ENCODE results near the gene URM1. TPM values are rescaled to one million over a fixed set of nuclear protein-coding genes. Genes with fewer than 3 reads are reported as not detected.

The URM1 gene
- total and polyA plus RNA-seq, 10 of the 15 experiments (the other 5 are each of a cell fraction or from before 2014, with no cell fraction given) = 7.9 to 75.8 (median 63.7) TPM

DNA sequence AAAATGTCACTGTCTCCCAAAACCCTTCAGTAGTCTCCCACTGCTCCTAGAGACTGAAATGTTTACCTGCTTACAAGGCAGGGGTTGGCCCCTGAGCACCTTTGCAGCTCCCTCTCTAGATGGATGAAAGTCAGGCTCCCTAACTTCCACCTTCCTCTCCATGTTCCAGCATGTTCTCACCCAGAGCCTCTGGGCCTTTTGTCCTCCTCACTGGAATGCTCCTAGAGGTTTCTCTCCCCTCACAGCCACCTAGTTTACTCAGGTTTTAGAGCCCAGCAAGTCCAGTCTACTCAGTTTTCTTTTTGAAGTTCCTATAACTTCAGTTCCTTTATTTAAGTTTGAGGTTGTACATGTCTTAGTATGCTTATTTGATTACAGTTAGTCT lies 815 bp upstream of the URM1 start:
- BruUV-seq (replicated peaks) = no TSS peak
- no peak for ATAC-seq
- peak overlapping the region; percentile 93 for H3K9ac ChIP-seq (ENCODE audit: control insufficient read depth, insufficient read depth, low read length)
- H3K36me3 ChIP-seq (ENCODE audit: control insufficient read depth in 2 of 2, insufficient read depth in 2 of 2, low read length in 1 of 2) = no peaks in the 10 kb centered on the region; a peak in 1 of 4 replicates
- H4K20me1 ChIP-seq (ENCODE audit: control insufficient read depth, insufficient read depth) = no peaks in the 10 kb centered on the region
- no peak for DNase-seq (ENCODE audit: low read depth, low spot score)
- intact Hi-C loops (cut with micrococcal nuclease; ENCODE audit: unreplicated experiment) (no loop called here), in situ Hi-C loops (cut with MboI) (no loop called here)
- H3K27ac ChIP-seq (ENCODE audit: control insufficient read depth, insufficient read depth) = peak overlapping the region; percentile 89
- H3K4me1 ChIP-seq (ENCODE audit: control insufficient read depth, insufficient read depth, low read length) = no peaks in the 10 kb centered on the region
- H3K27me3 ChIP-seq (replicated peaks in 1 of 2; ENCODE audit: control insufficient read depth in 2 of 2, insufficient read depth in 2 of 2, low read length in 1 of 2) = no peaks in the 10 kb centered on the region
- peak overlapping the region; percentile 99 for H3K4me3 ChIP-seq
- ChIA-PET RAD21 (ENCODE audit: unreplicated experiment) (interaction anchor here (1.1 to 2.8 kb wide), 4 partner anchors 9 to 448 kb away, joined by 3 to 18 read pairs (median 7); partner anchors contain the start of genes CERCAM and ENDOG), POLR2A (interaction anchor here (0.7 to 1.9 kb wide), 8 partner anchors 50 to 658 kb away, joined by 3 to 8 read pairs (median 4); partner anchors contain the start of genes CERCAM, GOLGA2, SH3GLB2 and SWI5), CTCF (interaction anchor here (0.7 to 4.0 kb wide), 6 partner anchors 9 to 560 kb away, joined by 3 to 61 read pairs (median 5); partner anchors contain the start of gene ENDOG), SMC1A (ENCODE audit: uncharacterized antibody, unreplicated experiment) (interaction anchor here (2.7 kb wide), 1 partner anchor 8 kb away, joined by 19 read pairs; no protein-coding TSS in a partner anchor)
- H3K9me3 ChIP-seq (replicated peaks; ENCODE audit: control insufficient read depth, insufficient read depth, low read length) = no peaks in the 10 kb centered on the region
- H3K79me2 ChIP-seq (ENCODE audit: control insufficient read depth, insufficient read depth, low read length) = peaks cover 33% of the 10 kb centered on the region
- H3K4me2 ChIP-seq (ENCODE audit: control insufficient read depth, insufficient read depth) = peak overlapping the region; percentile 91
- H2AFZ ChIP-seq (ENCODE audit: control insufficient read depth, low read depth, low read length) = peak overlapping the region; percentile 95
- no peak for FAIRE-seq
- TF ChIP-seq PML (IDR thresholded peaks at IDR 0.05; ENCODE audit: low read length) = no peak
- TF ChIP-seq ZNF274 (IDR thresholded peaks at IDR 0.05; ENCODE audit: insufficient read depth, insufficient read length) = no peak
- TF ChIP-seq CHD2 (IDR thresholded peaks at IDR 0.05; ENCODE audit: borderline replicate concordance, low read depth, low read length) = no peak
- TF ChIP-seq ETV6 (conservative IDR thresholded peaks at IDR 0.05 in 1 of 2, IDR thresholded peaks at IDR 0.05 in 1 of 2; ENCODE audit: borderline replicate concordance in 1 of 2, low read depth in 1 of 2) = no peak
- no peak for TF ChIP-seq SP1 (IDR thresholded peaks at IDR 0.05; ENCODE audit: low read depth, low read length)
- no peak for TF ChIP-seq ZNF24 (IDR thresholded peaks at IDR 0.05)
- no peak for TF ChIP-seq YBX1 (IDR thresholded peaks at IDR 0.05)
- TF ChIP-seq, protein P1, sequence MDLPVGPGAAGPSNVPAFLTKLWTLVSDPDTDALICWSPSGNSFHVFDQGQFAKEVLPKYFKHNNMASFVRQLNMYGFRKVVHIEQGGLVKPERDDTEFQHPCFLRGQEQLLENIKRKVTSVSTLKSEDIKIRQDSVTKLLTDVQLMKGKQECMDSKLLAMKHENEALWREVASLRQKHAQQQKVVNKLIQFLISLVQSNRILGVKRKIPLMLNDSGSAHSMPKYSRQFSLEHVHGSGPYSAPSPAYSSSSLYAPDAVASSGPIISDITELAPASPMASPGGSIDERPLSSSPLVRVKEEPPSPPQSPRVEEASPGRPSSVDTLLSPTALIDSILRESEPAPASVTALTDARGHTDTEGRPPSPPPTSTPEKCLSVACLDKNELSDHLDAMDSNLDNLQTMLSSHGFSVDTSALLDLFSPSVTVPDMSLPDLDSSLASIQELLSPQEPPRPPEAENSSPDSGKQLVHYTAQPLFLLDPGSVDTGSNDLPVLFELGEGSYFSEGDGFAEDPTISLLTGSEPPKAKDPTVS (IDR thresholded peaks at IDR 0.05; ENCODE audit: low read depth, low read length) = no peak
- TF ChIP-seq MAX (IDR thresholded peaks at IDR 0.05; ENCODE audit: low read depth, low read length) = no peak
- TF ChIP-seq RCOR1 (conservative IDR thresholded peaks at IDR 0.05; ENCODE audit: low read depth, low read length) = no peak
- no peak for TF ChIP-seq ZBED1 (IDR thresholded peaks at IDR 0.05; ENCODE audit: borderline replicate concordance)
- no peak for TF ChIP-seq FOS (IDR thresholded peaks at IDR 0.05; ENCODE audit: borderline replicate concordance, extremely low read depth, insufficient read length)
- TF ChIP-seq MTA2 (IDR thresholded peaks at IDR 0.05; ENCODE audit: low read depth) = no peak
- TF ChIP-seq PRDM15 (CRISPR knock-in tag; IDR thresholded peaks at IDR 0.05) = no peak

Data from GM12878 (cell line).